HepG2 (cell line): Measurements from ENCODE around the gene INO80. TPM values are rescaled to one million over a fixed set of nuclear protein-coding genes. Genes with fewer than 3 reads are reported as not detected.
"Not testable (repeated sequence)": the region's sequence is repeated elsewhere in the genome, so short reads cannot be mapped to it uniquely, and the experiment has no call there.

Experiments
- ATAC-seq: fragments of 200-7000 bp; cut with Tn5 transposase; 3 replicates; pipeline ENCODE4 v1.9.1; 2020; ENCODE audit warnings: mild to moderate bottlenecking, moderate library complexity
- BruUV-seq: library from RNA; stranded (reverse); fragments of 400-500 nt; replicated peaks from 2 replicates; lab custom pipeline; 2021; lab: Mats Ljungman, UMichigan
- CTCF ChIA-PET: fragments of 300-600 bp; formaldehyde crosslinking; extraction: SDS; loops from one replicate; lab custom pipeline; 2021; ENCODE audit warnings: low total read pairs, inconsistent platforms, low intra/inter-chr PET ratio; lab: Yijun Ruan, JAX
- POLR2A ChIA-PET: fragments of 350-600 bp; sonication (Branson Sonifier 250); formaldehyde crosslinking; loops from one replicate; lab custom pipeline; 2020; ENCODE audit warnings: antibody characterized with exemption, inconsistent platforms; lab: Yijun Ruan, JAX
- DNase-seq: peaks from one replicate; pipeline ENCODE4 v3.0.0-alpha.2; 2015; ENCODE audit warnings: low spot score
- FAIRE-seq: peaks from 3 replicates; lab custom pipeline; 2011; peaks lifted over from hg19 to GRCh38; lab: Jason Lieb, UNC
- H2AFZ ChIP-seq: one replicate; pipeline ENCODE4 v1.6.1; 2011; ENCODE audit warnings: low read length, inconsistent platforms
- H3K27ac ChIP-seq: fragments of 300-600 bp; 3 replicates; pipeline ENCODE4 v1.8.0; 2011; ENCODE audit warnings: mixed run types, mild to moderate bottlenecking, mixed read lengths, low read length, inconsistent platforms; ENCODE audit not compliant: insufficient read depth; ENCODE audit errors: extremely low read length
- H3K27me3 ChIP-seq, 2 experiments: fragments of 200-600 bp in 1 of 2; 2 replicates in 1 of 2; 3 replicates in 1 of 2; pipeline versions ENCODE4 v1.6.0 to v1.8.0; 2011; ENCODE audit warnings: low read length in 2 of 2, mild to moderate bottlenecking in 2 of 2, moderate library complexity in 2 of 2, inconsistent platforms in 1 of 2; ENCODE audit not compliant: insufficient read depth in 2 of 2, control insufficient read depth in 1 of 2
- H3K36me3 ChIP-seq, 2 experiments: fragments of 200-600 bp in 1 of 2; replicated peaks in 1 of 2; 2 replicates in 1 of 2; 3 replicates in 1 of 2; pipeline versions ENCODE4 v1.5.1 to v1.8.0; 2011; ENCODE audit warnings: low read length in 2 of 2, inconsistent platforms in 1 of 2; ENCODE audit not compliant: insufficient read depth in 2 of 2, control insufficient read depth in 1 of 2
- H3K4me1 ChIP-seq: 2 replicates; pipeline ENCODE4 v1.5.1; 2012; ENCODE audit warnings: low read length, inconsistent platforms; ENCODE audit not compliant: insufficient read depth
- H3K4me2 ChIP-seq: 2 replicates; pipeline ENCODE4 v1.6.0; 2011; ENCODE audit warnings: low read depth, low read length, inconsistent platforms
- H3K4me3 ChIP-seq, 3 experiments: fragments of 200-600 bp in 1 of 3; sonication (generic), shearing (Covaris generic) in 1 of 3; replicated peaks in 1 of 3; 2 replicates each; pipeline ENCODE4 v1.5.1; 2011 to 2016; ENCODE audit warnings: low read length in 3 of 3, inconsistent platforms in 2 of 3, low read depth in 2 of 3, mild to moderate bottlenecking in 2 of 3, control low read depth in 1 of 3, mixed read lengths in 1 of 3; ENCODE audit not compliant: insufficient read depth in 1 of 3
- H3K79me2 ChIP-seq: one replicate; pipeline ENCODE4 v1.6.1; 2011; ENCODE audit warnings: low read length, inconsistent platforms; ENCODE audit not compliant: insufficient read depth
- H3K9ac ChIP-seq: 2 replicates; pipeline ENCODE4 v1.6.0; 2011; ENCODE audit warnings: mild to moderate bottlenecking, low read depth, low read length, inconsistent platforms; ENCODE audit not compliant: insufficient read depth
- H3K9me3 ChIP-seq: 2 replicates; pipeline ENCODE4 v1.5.1; 2012; ENCODE audit warnings: mild to moderate bottlenecking, low read length
- H4K20me1 ChIP-seq: 2 replicates; pipeline ENCODE4 v1.6.0; 2011; ENCODE audit warnings: inconsistent platforms, mild to moderate bottlenecking, low read length, moderate library complexity; ENCODE audit not compliant: insufficient read depth
- ATF7 ChIP-seq, 2 experiments: fragments of 450-650 bp in 1 of 2; sonication (generic) in 1 of 2; formaldehyde crosslinking in 1 of 2; IDR thresholded peaks; 2 replicates each; pipeline versions ENCODE4 v1.4.0 to v1.6.1; 2016 to 2020; ENCODE audit warnings: antibody characterized with exemption in 1 of 2, mild to moderate bottlenecking in 1 of 2, missing genetic modification reagents in 1 of 2
- EP300 ChIP-seq, 3 experiments: sonication (generic) in 1 of 3; formaldehyde crosslinking in 1 of 3; IDR thresholded peaks; 2 replicates each; pipeline versions ENCODE4 v1.5.1 to v1.6.1; 2011 to 2020; ENCODE audit warnings: low read depth in 2 of 3, low read length in 2 of 3, borderline replicate concordance in 1 of 3, improper control_type of control experiment in 1 of 3, mild to moderate bottlenecking in 1 of 3, missing genetic modification reagents in 1 of 3, moderate library complexity in 1 of 3
- FIP1L1 ChIP-seq: fragments of 200-400 bp; formaldehyde crosslinking; IDR thresholded peaks from 2 replicates; pipeline ENCODE4 v1.6.1; 2018; ENCODE audit warnings: low read depth, mild to moderate bottlenecking, low read length, moderate library complexity, borderline replicate concordance; ENCODE audit not compliant: insufficient read depth
- FOXP1 ChIP-seq, 2 experiments: fragments of 450-650 bp in 1 of 2; IDR thresholded peaks; 2 replicates each; pipeline ENCODE4 v1.6.1; 2017 to 2018; ENCODE audit warnings: antibody characterized with exemption in 1 of 2
- GLI4 ChIP-seq: sonication (generic); formaldehyde crosslinking; IDR thresholded peaks from 2 replicates; pipeline ENCODE4 v1.5.1; 2020; ENCODE audit warnings: missing genetic modification reagents, mild to moderate bottlenecking, moderate library complexity, borderline replicate concordance
- RCOR2 ChIP-seq: IDR thresholded peaks from 2 replicates; pipeline ENCODE4 v1.6.1; 2016; ENCODE audit warnings: missing biosample characterization, missing genetic modification reagents
- ZNF451 ChIP-seq: sonication (generic); formaldehyde crosslinking; IDR thresholded peaks from 2 replicates; pipeline ENCODE4 v1.5.0; 2020; ENCODE audit warnings: mild to moderate bottlenecking, missing genetic modification reagents
- ZNF75D ChIP-seq: sonication (generic); formaldehyde crosslinking; IDR thresholded peaks from 2 replicates; pipeline ENCODE4 v1.8.1; 2023; ENCODE audit warnings: missing genetic modification reagents, mild to moderate bottlenecking, borderline replicate concordance
- ZNF773 ChIP-seq: sonication (generic); formaldehyde crosslinking; IDR thresholded peaks from 2 replicates; pipeline ENCODE4 v1.4.0; 2020; ENCODE audit warnings: missing genetic modification reagents, borderline replicate concordance
- WGBS: methylation state at CpG from one replicate; pipeline ENCODE4 v1.1.6; 2017; ENCODE audit warnings: low lambda C conversion rate; 5-methylcytosine and 5-hydroxymethylcytosine counted together
- in situ Hi-C: cut with HindIII; loops from 2 replicates; pipeline ENCODE4 v1.10.0; 2017; ENCODE audit warnings: low pct_unique_long_range_greater_than_20kb; ENCODE audit not compliant: extremely low pct_ligation_motif_present
- intact Hi-C: fragments of 100-400 bp; cut with micrococcal nuclease; formaldehyde crosslinking; loops from one replicate; pipeline ENCODE4 v1.10.0; 2022; ENCODE audit not compliant: unreplicated experiment
- polyA plus RNA-seq, 8 experiments: library from polyadenylated mRNA; depleted of rRNA in 3 of 8; stranded (reverse) in 7 of 8; unstranded in 1 of 8; fragments of >200 nt; fragmentation: Illumina TruSeq in 4 of 8; extraction: Trizol in 4 of 8; gene quantifications; 2 replicates each; pipeline versions ENCODE4 v1.2.1 to v1.2.3, GENCODE V29; 2011 to 2016; ENCODE audit warnings: low read depth in 4 of 8, missing spikeins in 1 of 8, mixed read lengths in 1 of 8; ENCODE audit not compliant: insufficient read depth in 1 of 8
- total RNA-seq, 5 experiments: library from RNA; depleted of rRNA; stranded (reverse); fragments of >200 nt; fragmentation: Illumina TruSeq; extraction: Trizol; gene quantifications; 2 replicates each; pipeline ENCODE4 v1.2.3, GENCODE V29; 2016; ENCODE audit warnings: low read depth in 1 of 5
- TF ChIP-seq, protein P1 (sequence below): sonication (generic); formaldehyde crosslinking; IDR thresholded peaks from 2 replicates; pipeline ENCODE4 v1.4.0; 2020; ENCODE audit warnings: missing genetic modification reagents, mild to moderate bottlenecking, borderline replicate concordance
- TF ChIP-seq, protein P2 (sequence below): sonication (generic); formaldehyde crosslinking; IDR thresholded peaks from 2 replicates; pipeline ENCODE4 v1.4.0; 2020; ENCODE audit warnings: missing genetic modification reagents

The INO80 gene
- total and polyA plus RNA-seq, 2 of the 13 experiments (the other 11 are each of a cell fraction or from before 2014, with no cell fraction given) = 3.6 to 14.8 TPM

DNA sequence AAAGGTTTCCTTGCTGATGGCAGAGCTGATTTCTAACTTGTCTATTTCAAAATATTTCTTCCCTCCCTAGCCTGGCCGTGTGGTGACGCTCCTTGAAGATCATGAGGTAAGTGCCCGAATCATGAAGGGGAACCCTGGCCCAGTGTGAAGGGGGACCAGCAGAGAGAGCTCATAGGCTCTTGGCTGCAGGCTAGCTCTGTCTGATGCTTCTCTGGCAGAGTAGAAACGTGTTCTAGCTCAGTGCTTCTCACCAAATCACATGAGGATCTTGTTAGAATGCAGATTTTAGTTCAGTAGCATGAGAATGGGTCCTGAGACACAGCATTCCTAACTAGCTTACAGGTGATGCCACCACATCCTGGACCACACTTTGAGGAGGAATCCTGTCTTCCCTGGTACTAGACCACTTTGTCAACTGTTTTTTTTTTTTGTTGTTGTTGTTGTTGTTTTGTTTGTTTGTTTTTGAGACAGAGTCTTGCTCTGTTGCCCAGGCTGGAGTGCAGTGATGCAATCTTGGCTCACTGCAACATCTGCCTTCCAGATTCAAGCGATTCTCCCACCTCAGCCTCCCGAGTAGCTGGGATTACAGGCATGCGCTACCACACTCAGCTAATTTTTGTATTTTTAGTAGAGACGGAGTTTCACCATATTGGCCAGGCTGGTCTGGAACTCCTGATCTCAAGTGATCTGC lies 161.8 kb downstream of the INO80 start:
- H3K9me3 ChIP-seq; H3K9ac ChIP-seq; H2AFZ ChIP-seq; DNase-seq; CTCF ChIA-PET; FAIRE-seq; H4K20me1 ChIP-seq; H3K4me2 ChIP-seq; BruUV-seq; H3K36me3 ChIP-seq; POLR2A ChIA-PET; intact Hi-C loops; H3K79me2 ChIP-seq; in situ Hi-C loops; H3K27ac ChIP-seq; ATAC-seq; H3K4me3 ChIP-seq; TF ChIP-seq ATF7, FOXP1 (CRISPR knock-in tag; IDR thresholded peaks at IDR 0.05): not testable (repeated sequence)
- Histone ChIP-seq H3K4me1 (peaks cover 18% of the 10 kb centered on the region), H3K27me3 (peaks cover 14 to 50% of the 10 kb centered on the region in 2 experiments; a peak in 4 of 5 replicates)
- 0 out of 2 replicates have a peak, but pooled peaks have one; percentile 5 for TF ChIP-seq ATF7 (IDR thresholded peaks at IDR 0.05)
- TF ChIP-seq FOXP1 (IDR thresholded peaks at IDR 0.05) = peak; percentile 73; the same call in 1 of the 2 replicates
- WGBS = 65% methylated on average over 5 of the region's 8 CpGs

DNA sequence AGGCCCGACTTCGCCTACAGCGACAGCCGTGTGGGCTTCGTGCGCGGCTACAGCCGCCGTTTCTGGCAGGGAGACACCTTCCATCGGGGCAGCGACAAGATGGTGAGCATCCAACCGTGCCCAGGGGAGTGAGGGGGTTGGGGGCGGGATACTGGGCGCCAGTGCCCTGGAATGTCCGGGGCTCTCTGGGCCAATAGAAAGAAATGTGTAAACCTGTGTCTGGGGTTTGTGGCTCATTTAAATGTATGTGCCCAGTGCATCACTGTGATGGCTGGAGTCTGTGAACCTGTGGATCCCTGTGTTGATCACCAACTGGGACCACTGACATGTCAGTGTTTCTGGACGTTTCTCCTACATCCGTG lies 162.4 kb downstream of the INO80 start:
- peaks cover 16 to 51% of the 10 kb centered on the region in 2 experiments; a peak in 4 of 5 replicates for H3K27me3 ChIP-seq
- POLR2A ChIA-PET = no interaction called here
- H3K4me3 ChIP-seq = no peak overlapping the region
- peaks cover 20% of the 10 kb centered on the region for H3K4me1 ChIP-seq
- intact Hi-C loops = no loop called here
- H3K36me3 ChIP-seq = no peaks in the 10 kb centered on the region
- 85% methylated on average over 14 of the region's 17 CpGs for WGBS
- no peak for FAIRE-seq
- no peaks in the 10 kb centered on the region for H3K9me3 ChIP-seq
- H3K9ac ChIP-seq = no peak overlapping the region
- in situ Hi-C loops = no loop called here
- CTCF ChIA-PET = no interaction called here
- no peak for DNase-seq
- no peaks in the 10 kb centered on the region for H4K20me1 ChIP-seq
- H3K27ac ChIP-seq = no peak overlapping the region
- no peaks in the 10 kb centered on the region for H3K79me2 ChIP-seq
- no peak overlapping the region for H3K4me2 ChIP-seq
- H2AFZ ChIP-seq = no peak overlapping the region
- no peak for ATAC-seq
- no TSS peak for BruUV-seq
- TF ChIP-seq FIP1L1 = no peak
- no peak for TF ChIP-seq ZNF75D (CRISPR knock-in tag)
- TF ChIP-seq, protein P1, sequence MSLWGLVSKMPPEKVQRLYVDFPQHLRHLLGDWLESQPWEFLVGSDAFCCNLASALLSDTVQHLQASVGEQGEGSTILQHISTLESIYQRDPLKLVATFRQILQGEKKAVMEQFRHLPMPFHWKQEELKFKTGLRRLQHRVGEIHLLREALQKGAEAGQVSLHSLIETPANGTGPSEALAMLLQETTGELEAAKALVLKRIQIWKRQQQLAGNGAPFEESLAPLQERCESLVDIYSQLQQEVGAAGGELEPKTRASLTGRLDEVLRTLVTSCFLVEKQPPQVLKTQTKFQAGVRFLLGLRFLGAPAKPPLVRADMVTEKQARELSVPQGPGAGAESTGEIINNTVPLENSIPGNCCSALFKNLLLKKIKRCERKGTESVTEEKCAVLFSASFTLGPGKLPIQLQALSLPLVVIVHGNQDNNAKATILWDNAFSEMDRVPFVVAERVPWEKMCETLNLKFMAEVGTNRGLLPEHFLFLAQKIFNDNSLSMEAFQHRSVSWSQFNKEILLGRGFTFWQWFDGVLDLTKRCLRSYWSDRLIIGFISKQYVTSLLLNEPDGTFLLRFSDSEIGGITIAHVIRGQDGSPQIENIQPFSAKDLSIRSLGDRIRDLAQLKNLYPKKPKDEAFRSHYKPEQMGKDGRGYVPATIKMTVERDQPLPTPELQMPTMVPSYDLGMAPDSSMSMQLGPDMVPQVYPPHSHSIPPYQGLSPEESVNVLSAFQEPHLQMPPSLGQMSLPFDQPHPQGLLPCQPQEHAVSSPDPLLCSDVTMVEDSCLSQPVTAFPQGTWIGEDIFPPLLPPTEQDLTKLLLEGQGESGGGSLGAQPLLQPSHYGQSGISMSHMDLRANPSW (CRISPR knock-in tag) = no peak
- TF ChIP-seq ZNF773 (CRISPR knock-in tag) = no peak
- no peak for TF ChIP-seq EP300 (IDR thresholded peaks at IDR 0.05; ENCODE audit: low read depth in 2 of 2, low read length in 2 of 2)
- TF ChIP-seq EP300 (CRISPR knock-in tag; IDR thresholded peaks at IDR 0.05; ENCODE audit: borderline replicate concordance) = no peak
- TF ChIP-seq, protein P2, sequence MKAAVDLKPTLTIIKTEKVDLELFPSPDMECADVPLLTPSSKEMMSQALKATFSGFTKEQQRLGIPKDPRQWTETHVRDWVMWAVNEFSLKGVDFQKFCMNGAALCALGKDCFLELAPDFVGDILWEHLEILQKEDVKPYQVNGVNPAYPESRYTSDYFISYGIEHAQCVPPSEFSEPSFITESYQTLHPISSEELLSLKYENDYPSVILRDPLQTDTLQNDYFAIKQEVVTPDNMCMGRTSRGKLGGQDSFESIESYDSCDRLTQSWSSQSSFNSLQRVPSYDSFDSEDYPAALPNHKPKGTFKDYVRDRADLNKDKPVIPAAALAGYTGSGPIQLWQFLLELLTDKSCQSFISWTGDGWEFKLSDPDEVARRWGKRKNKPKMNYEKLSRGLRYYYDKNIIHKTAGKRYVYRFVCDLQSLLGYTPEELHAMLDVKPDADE (CRISPR knock-in tag) = no peak
- TF ChIP-seq ZNF451 (CRISPR knock-in tag) = no peak
- TF ChIP-seq RCOR2 (CRISPR knock-in tag) = no peak
- no peak for TF ChIP-seq GLI4 (CRISPR knock-in tag)
